ENCODE data around the gene CAMK4.

The CAMK4 gene

DNA sequence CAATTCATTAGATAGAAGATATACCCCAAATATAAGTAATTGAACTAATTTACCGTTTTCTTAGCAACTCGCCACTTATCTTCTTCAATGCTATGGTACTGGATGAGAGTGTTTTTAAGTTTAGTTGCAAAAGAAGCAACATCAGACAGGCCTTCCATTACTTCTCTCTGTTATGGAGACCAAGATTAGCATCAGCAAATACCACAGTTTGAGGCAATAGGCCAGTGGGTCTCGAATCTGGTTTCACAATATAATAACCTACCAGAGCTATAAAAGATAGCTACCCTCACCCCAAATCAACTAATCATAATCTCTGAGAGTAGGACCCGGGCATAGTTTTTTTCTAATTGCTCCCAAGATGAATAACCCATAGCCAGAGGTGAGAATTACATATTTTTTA is 283.1 kb downstream of the CAMK4 start:
- DNase-seq: no peak

DNA sequence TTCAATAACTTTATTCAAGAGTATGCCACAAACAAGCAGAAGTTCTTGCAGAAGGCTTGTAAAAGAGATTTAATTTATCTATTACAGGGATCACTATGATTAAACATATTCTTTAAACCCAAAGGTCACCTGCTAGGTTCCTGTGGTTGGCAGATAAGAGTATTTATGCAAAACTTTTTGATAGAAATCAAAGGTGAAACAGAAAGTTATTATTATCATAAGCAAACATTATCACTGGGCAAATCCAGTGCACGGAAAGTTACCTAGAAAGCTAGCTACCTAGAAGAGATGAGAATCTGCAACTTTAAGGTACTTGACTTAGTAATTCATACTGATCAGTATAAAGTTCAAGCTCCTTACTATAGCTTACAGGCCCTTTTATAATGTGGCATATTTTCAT is 284.9 kb downstream of the CAMK4 start:
- DNase-seq: peak; percentile 27

DNA sequence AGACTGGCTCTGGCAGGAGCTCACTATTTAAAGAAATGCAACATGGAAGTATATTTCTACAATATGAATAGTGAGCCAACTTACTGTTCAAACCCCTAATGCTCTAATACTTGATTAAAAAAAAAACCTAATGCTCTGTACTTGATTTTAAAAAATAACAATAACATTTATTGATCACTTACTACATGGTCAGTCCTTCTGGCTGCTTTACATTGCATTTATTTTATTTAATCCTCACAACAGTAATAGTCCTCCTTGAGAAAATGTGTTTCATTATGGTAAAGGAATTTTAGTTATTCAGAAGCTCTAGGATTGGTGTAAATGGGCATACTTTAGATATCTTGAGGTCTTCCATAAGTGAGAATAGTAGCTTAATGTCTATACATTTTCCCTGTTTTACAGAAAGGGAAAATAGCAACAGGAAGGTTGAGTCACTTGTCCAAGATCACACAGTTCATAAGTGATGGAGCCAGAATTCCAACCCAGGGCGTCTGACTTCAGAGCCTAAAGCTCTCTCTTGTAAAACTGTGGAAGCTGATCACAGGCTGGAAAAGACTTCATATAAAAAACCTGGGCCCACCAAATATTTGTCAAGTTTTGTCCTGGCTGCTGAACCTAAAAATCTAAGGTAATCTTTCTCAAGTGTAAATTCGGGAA is 287.1 kb downstream of the CAMK4 start:
- no peak for DNase-seq

DNA sequence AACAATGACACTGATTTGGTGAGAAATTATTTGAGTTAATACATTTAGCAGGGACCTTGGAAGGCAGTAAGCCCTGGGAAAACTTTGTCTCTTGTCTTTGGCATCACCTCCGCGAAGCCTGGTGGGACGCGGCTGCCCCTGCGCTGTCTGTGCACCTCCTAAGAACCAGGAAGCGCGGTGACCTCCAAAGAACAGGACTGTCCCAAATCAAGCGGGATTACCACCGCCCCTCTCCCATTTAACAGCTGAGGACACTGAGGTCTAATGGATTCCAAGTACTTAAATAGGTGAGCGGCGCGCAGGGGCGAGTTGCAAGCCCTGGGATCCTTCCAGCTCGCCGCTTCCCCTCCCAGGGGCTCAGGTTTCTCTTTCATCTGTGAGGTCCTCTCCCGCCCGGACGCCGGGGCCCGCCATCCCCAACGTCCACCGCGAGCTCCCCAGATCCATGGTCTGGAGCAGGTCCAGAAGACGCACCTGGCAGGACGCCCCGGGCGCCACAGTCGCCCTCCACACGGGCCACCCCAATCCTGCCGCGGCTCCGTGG is 287.7 kb downstream of the CAMK4 start:
- DNase-seq: no peak

DNA sequence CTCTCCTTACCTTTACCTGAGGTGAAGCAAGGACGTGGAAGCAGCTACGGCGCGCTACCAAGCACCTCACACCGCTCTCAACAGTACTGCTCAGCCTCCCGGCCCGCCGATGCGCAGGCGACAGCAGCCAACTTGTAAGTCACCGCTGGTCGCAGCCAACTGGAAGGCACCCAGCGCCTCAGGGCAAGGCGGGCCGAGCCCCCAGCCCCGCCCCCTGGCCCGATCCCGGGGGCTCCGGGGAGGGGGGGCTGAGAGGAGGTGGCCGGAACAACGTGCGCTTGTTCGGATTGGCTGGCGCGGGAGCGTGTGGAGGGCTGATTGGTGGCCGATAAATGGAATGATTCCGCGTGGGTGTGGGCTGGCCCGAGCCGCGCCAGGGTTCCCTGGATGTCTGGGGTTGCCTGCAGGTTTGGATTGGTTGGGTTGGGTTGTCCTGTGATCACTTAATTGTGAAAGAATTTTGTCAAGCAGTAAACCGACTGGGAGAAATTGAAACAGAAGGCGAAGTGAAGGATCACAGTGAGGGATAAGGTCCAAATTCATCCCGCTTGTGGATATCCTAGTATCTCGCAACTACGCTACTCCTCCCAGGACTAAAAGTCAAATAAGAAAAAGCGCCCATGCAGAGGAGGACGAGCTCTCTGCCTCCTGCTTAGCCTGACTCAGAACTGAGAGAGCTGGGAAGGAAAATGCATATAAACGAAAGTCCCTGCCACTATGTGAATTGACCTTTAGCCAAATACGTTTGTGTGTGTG is 288.4 kb downstream of the CAMK4 start, which contains the start of gene STARD4:
TSS of gene STARD4 (minus strand) at position 161 of the 756 bp plus-strand sequence. CDS start 5,102 bp downstream, outside the sequence.
- DNase-seq: peak; percentile 95

DNA sequence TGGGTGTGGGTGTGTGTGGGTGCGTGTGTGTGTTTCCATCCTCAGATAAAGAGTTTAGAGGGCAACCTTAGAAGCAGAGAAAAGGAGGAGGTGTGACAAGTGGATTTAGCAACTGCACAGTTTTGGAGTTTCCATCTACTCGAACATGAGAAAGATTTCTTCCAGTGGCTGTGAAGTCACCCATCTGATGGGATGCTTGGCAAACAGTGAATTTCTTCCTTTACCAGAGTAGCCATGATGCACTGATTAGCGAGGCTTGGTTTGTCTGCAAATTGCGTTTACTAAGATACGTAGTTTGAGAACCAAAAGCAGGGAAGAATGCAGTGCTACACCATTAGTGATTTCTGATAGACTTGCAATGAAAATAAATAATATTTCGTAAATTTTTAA is 288.9 kb downstream of the CAMK4 start:
- no peak for DNase-seq

DNA sequence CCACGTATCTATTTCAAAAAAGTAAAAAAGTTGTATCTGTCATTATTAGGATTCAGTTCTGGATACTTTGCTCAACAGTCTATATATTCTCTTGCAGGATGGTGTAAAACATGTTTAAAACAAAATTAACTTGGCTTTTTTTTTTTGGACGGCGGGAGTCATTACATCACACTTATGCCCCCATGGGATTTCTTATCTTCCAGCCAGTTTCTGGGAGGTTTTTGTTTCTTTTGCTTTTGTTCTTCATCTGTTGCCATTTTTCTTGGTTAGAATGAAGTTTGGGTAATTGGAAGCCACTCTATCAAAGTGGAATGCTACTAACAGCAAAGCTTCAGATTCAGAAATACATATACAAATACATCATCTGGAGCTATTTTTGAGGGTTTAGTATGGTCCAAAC is 289.9 kb downstream of the CAMK4 start:
- no peak for DNase-seq

DNA sequence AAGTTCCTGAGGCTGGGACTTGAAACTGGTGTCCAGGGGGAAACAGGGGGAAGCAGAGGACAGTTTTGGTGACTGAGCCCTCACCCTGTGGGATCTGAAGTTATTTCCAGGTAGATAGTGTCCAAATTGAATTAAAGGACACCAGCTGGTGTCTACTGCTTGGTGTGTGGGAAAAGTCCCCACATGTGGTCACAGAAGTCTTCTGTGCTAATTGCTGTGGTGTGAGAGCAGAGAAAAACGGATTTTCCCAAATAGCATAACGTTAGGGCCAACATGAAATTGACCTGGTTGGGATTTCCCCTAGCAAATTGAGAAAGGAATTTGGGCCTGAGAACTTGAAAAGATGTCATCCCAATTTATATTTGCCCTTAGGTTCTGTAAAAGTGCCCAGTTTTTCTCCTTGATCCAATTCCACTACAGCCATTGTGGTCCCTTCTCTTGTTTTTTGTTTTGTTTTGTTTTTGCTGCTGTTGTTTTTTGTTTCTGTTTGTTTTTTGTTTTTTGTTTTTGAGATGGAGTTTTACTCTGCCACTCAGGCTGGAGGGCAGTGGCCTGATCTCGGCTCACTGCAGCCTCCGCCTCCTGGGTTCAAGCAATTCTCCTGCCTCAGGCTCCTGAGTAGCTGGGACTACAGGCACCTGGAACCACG is 293.8 kb downstream of the CAMK4 start:
- no peak for DNase-seq

DNA sequence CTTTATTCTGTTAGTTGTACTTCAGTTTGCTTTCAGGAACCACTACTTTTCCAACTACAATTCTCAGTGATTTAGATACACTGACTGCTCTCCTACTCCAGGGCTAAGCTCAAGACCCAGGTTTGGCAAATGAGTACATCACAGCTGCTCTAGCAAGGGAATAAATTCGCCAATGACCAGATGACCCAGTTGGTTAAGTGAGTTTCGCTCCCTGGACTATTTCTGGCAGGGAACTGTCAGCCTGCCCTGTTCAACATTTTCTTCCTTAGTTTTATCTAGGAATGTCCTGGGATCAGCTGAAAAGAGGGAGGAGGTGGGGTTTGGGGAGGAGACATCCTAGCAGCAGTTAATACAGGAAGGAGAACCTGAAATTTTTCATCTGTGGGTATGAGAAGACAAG is 294.6 kb downstream of the CAMK4 start:
- no peak for DNase-seq

DNA sequence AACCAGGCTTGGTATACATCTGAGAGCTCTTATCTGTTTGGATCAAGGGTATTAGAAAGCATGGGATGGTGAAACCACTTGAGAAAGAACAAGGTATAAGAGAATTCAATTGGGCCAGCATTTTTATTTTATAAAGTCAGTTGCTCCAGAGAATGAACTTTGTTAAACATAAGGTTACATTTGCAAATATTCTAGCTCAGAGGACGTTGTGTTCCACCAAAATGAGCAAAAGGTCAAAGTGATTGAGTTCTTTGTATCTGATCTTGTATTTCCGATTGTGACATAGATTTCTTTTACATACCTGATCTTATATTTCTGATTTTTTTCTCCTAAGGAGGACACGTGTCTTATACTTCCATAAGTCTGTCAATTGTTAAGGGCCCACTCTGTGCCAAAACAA is 296.7 kb downstream of the CAMK4 start:
- DNase-seq: no peak

DNA sequence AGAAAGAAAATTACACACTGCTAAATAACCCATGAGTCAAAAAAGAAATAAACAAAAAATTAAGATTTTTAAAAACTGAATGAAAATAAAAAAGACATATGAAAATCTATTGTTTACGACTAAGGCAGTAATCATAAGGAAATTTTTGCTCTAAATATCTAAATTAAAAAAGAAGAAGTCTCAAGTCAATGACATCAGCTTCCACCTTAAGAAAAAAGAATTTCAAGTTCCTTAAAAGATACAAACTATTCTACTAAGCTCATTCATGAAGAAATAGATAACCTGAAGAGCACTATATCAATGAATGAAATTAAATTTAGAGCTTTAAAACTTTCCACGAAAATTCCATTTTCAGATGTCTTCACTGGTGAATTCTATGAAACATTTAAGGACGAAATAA is 303.9 kb downstream of the CAMK4 start:
- no peak for DNase-seq

DNA sequence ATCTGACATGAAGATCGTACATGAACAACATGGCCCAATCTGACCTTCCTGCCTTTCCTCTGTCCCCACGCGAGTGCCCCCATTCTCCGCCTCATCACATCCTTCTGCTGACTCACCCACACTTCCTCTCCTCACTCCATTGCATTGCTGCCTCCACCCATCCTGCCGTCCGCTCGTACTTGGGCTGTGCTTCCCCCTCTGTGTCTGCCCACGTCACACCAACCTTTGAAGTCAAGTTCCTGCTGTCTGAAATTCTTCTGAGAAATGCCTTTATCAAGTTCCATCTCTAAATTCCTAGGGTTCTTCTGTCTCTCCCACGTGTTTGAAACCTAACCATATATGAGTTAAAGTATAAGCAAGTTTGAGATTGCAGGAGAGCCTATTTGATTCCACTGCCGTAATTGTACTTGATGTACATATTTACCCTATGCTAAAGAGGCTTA is 306.1 kb downstream of the CAMK4 start:
- peak; percentile 92 for DNase-seq

DNA sequence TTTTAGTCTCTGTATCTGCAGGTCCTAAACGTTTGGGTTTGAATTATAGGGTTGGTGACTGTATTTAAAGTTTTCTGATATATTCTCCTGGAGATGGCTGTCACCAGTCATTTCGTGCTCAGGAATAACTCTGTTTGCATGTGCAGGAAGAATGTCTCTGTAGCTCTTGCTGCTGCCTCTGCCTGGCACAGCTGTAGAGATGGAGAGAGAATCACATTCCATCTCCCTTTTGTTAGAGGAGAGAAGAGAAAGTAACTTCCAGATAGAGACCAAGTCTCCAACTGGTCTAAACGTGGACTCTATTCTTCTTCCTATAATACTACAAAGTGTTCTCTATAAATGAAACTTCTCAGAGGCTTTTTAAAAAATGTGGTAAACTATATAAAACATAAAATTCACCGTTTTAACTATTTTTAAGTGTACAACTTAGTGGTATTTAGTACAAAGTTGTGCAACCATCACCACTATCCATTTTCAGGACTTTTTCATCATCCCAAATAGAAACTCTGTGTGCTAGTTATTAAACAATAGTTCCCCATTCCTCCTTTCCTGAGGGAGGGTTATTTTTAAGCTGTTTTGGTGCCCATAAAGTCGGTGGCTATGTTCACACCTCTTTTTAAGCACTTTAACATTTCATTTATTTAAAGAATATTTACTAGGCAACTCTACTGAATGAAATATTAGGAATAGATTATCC is 308.9 kb downstream of the CAMK4 start:
- DNase-seq: no peak

DNA sequence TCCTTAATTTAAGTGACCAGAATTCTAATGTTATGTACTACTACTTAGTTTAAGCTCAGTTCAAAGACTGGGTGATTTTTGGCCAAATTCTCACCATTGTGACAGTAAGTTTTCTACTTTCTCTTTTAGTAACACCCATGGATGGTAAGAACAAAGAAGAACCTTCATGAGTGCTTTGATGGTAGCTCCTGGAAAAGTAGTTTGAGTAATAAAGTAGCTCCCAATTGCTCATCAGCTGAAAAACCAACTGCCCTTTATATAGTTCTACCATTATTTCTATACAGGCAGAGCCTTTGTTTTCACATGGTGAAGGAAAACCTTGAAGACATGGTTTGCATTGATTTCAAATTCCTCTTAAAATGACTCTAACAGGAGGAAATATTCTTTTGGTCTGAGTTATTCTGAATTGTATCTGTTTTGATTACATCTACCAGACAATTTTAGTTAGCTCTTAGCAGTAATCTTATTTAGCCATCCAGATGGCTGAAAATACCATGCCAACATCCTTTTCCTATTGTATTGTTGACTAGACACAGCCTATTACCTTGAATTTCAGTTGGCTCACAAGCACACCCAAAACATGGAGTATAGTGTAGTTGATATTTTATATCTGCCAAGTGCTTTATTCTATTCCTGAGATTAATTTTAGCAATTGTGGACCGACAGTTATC is 311.8 kb downstream of the CAMK4 start:
- DNase-seq: no peak

DNA sequence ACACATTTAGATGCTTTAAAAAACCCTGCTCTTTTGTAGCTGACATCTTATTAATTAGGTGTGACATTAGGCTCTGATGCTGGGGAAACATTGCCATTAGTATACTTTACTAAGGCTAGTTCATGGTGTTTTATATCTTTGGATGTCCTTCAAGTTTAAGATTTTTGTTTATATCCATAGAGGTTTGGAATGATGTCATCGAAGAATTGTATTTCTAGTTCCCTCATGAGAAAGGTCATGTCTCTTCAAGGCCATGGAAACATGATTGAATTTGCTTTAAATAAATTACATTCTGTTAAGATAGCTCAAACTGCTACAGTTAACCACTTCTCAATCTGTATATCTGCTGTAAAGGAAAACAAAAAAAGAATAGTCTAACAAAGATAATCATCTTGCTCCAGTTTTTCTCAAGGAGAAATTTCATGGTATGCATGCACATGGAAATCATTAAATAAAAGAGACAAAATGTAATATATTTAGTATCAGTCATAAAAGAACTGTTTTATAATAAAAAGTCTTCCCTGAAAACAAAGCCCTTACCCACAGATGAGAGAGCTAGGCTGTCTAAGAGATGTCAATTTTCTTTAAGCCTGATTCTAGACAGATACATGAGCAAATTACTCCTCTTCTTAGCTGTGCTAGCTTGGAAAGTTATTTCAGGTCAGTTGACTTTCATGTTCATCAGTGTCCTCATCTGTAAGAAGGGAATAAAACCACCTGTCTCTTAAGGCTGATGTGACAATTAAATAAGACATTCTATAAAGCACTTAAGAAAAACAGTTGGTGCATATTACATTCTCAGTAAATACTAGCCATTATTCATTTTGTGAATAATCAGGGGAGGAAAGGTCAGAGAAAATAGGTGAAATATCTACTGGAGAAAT is 313.2 kb downstream of the CAMK4 start:
- no peak for DNase-seq
